ENCODE measurements around the gene FUT7. TPM values are rescaled to one million over a fixed set of nuclear protein-coding genes. Genes with fewer than 3 reads are reported as not detected.
A peak's percentile ranks its signal among the peaks of the same experiment; 100 is the strongest.

Gene FUT7
- total and polyA plus RNA-seq, 2 of the 13 experiments (the other 11 are each of a cell fraction or from before 2014, with no cell fraction given): 0.05 TPM; not detected in 1

- TF ChIP-seq CENPBD1 (CRISPR knock-in tag; IDR thresholded peaks at IDR 0.05; ENCODE audit: borderline replicate concordance, low read depth) (no peak), ZNF501 (CRISPR knock-in tag; IDR thresholded peaks at IDR 0.05) (0 out of 2 replicates have a peak, but pooled peaks have one; percentile 51), ZNF264 (CRISPR knock-in tag; IDR thresholded peaks at IDR 0.05) (no peak), FLYWCH1 (CRISPR knock-in tag; IDR thresholded peaks at IDR 0.05) (no peak), ZSCAN25 (CRISPR knock-in tag; IDR thresholded peaks at IDR 0.05) (peak; percentile 83; the same call in 1 of the 2 replicates), MTF2 (CRISPR knock-in tag; IDR thresholded peaks at IDR 0.05; ENCODE audit: borderline replicate concordance) (no peak), ZNF674 (CRISPR knock-in tag; IDR thresholded peaks at IDR 0.05; ENCODE audit: low read depth) (0 out of 2 replicates have a peak, but pooled peaks have one; percentile 45), MXD4 (CRISPR knock-in tag; IDR thresholded peaks at IDR 0.05) (no peak; the same call in 1 of the 2 replicates), GPN1 (CRISPR knock-in tag; IDR thresholded peaks at IDR 0.05; ENCODE audit: borderline replicate concordance) (no peak), GMEB1 (CRISPR knock-in tag; IDR thresholded peaks at IDR 0.05; ENCODE audit: borderline replicate concordance) (peak; percentile 42; the same call in 1 of the 2 replicates), MXI1 (IDR thresholded peaks at IDR 0.05; ENCODE audit: borderline replicate concordance, low read depth, low read length) (peak; percentile 38; the same call in 1 of the 3 replicates), NKX3-1 (CRISPR knock-in tag; IDR thresholded peaks at IDR 0.05) (no peak), ZNF598 (CRISPR knock-in tag; IDR thresholded peaks at IDR 0.05; ENCODE audit: borderline replicate concordance) (peak; percentile 42; the same call in 1 of the 2 replicates), PHF20 (CRISPR knock-in tag; IDR thresholded peaks at IDR 0.05) (peak; percentile 14; the same call in 1 of the 2 replicates), FOSL2 (CRISPR knock-in tag; IDR thresholded peaks at IDR 0.05) (no peak), MED1 (CRISPR knock-in tag; IDR thresholded peaks at IDR 0.05) (no peak; the same call in 1 of the 2 replicates), TCF12 (IDR thresholded peaks at IDR 0.05) (no peak), TCF12 (CRISPR knock-in tag; IDR thresholded peaks at IDR 0.05) (no peak), SOX13 (IDR thresholded peaks at IDR 0.05) (no peak), SOX13 (CRISPR knock-in tag; conservative IDR thresholded peaks at IDR 0.05 in 1 of 2, IDR thresholded peaks at IDR 0.05 in 1 of 2) (no peak), KDM3A (CRISPR knock-in tag; IDR thresholded peaks at IDR 0.05; ENCODE audit: low read depth) (no peak), ZFP36 (IDR thresholded peaks at IDR 0.05; ENCODE audit: borderline replicate concordance, low read depth, low read length, partially characterized antibody) (no peak)
- TF ChIP-seq, protein P1, sequence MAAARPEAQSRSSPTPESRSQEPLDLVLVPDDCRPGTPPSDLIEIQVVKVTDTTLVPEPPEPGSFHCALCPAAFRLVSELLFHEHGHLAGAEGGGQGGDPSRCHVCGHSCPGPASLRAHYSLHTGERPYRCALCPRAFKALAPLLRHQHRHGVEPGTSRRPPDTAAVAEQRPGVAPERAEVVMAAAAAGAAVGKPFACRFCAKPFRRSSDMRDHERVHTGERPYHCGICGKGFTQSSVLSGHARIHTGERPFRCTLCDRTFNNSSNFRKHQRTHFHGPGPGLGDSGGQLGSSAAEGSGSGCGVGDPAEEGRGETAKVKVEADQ (CRISPR knock-in tag; IDR thresholded peaks at IDR 0.05; ENCODE audit: borderline replicate concordance): 0 out of 2 replicates have a peak, but pooled peaks have one; percentile 63
- TF ChIP-seq, protein P2, sequence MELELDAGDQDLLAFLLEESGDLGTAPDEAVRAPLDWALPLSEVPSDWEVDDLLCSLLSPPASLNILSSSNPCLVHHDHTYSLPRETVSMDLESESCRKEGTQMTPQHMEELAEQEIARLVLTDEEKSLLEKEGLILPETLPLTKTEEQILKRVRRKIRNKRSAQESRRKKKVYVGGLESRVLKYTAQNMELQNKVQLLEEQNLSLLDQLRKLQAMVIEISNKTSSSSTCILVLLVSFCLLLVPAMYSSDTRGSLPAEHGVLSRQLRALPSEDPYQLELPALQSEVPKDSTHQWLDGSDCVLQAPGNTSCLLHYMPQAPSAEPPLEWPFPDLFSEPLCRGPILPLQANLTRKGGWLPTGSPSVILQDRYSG (CRISPR knock-in tag; IDR thresholded peaks at IDR 0.05): 0 out of 2 replicates have a peak, but pooled peaks have one; percentile 68
- TF ChIP-seq, protein P3, sequence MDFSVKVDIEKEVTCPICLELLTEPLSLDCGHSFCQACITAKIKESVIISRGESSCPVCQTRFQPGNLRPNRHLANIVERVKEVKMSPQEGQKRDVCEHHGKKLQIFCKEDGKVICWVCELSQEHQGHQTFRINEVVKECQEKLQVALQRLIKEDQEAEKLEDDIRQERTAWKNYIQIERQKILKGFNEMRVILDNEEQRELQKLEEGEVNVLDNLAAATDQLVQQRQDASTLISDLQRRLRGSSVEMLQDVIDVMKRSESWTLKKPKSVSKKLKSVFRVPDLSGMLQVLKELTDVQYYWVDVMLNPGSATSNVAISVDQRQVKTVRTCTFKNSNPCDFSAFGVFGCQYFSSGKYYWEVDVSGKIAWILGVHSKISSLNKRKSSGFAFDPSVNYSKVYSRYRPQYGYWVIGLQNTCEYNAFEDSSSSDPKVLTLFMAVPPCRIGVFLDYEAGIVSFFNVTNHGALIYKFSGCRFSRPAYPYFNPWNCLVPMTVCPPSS (IDR thresholded peaks at IDR 0.05): no peak
These were observed 39.7 kb downstream of the FUT7 start, which contains the start of gene PAXX (continued) for GRCh38 chr9:136991993-136992818.
